ENCODE results near the gene IREB2.

DNA sequence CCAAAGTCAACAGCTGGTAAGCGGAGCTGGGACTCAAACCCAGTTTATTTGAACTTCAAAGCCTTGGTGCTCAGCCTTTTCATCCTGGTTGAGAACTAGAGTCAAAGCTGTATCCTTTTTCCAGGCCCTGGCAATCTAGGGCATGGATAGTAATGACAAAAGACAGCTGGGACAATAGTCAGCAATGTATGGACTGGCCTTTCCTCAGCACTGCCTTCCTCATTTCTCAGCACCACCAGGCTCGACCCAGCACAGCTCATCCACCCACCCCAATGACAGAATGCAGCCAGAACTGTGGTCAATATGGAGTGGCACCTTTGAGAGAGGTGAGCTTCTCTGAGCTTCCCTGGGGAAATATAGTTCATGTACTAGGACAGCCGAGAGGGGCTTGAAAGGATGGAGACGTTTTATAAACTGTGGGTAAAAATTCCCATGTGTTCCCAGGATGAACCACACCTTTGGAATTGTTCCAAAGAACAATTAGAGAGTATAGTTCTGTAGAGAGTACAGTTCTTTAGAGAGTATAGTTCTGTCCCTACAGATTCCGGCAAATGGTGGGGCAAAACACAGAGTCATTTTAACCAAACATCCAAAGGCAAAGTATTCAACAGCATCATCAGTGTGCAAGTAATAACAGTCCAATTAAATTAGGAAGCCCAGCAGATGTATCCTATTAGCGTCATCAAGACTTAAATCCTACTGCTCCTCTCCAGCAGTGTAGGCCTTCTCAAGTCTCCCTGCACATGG lies 30.2 kb upstream of the IREB2 start:
- TF ChIP-seq EZH2 (IDR thresholded peaks at IDR 0.05; ENCODE audit: insufficient read depth, poor library complexity, severe bottlenecking) = no peak
- TF ChIP-seq EZH2phosphoT487 (IDR thresholded peaks at IDR 0.05; ENCODE audit: insufficient read depth, low read depth) = no peak
